Right lobe of liver (tissue), 4 donors: ENCODE measurements around the gene IFIH1.

Experiments used
- CTCF ChIP-seq, 4 donors: fragments of 200-600 bp in 3 of 4; fragments of 450-650 bp in 1 of 4; IDR thresholded peaks; one replicate each; pipeline versions ENCODE4 v1.5.1 to v1.8.0; 2016 to 2022; ENCODE audit warnings: antibody characterized with exemption in 4 of 4, mild to moderate bottlenecking in 2 of 4
- POLR2A ChIP-seq: fragments of 450-650 bp; IDR thresholded peaks from one replicate; pipeline ENCODE4 v1.6.1; 2017; ENCODE audit warnings: antibody characterized with exemption, mild to moderate bottlenecking
- donor health status: DM: no; HTN: no; CAD: no.
- donor health status: DM: no; HTN: no; CAD: no.
- donor health status: DM: no; HTN: yes; CAD: no.

- TF ChIP-seq CTCF (IDR thresholded peaks at IDR 0.05): no peak
- TF ChIP-seq POLR2A: no peak
Measured at GRCh38 chr2:162265666-162266459, 52.6 kb downstream of the IFIH1 start.
